HL-60 (cell line): ENCODE data around the gene FANCC.
"Not testable (repeated sequence)": the region's sequence is repeated elsewhere in the genome, so short reads cannot be mapped to it uniquely, and the experiment has no call there.

Source experiments
- DNase-seq, 2 experiments: peaks; one replicate each; pipeline ENCODE4 v3.0.0-alpha.2; 2010 to 2020; ENCODE audit warnings: low read depth in 1 of 2, low spot score in 1 of 2
- H3K27ac ChIP-seq: fragments of 250-450 bp; sonication (Bioruptor Pico); replicated peaks from 2 replicates; pipeline ENCODE4 v1.5.1; 2020; ENCODE audit warnings: mild to moderate bottlenecking, moderate library complexity
- H3K27me3 ChIP-seq: fragments of 250-450 bp; sonication (Bioruptor Pico); 2 replicates; pipeline ENCODE4 v1.5.1; 2021; ENCODE audit warnings: mild to moderate bottlenecking, moderate library complexity; ENCODE audit not compliant: insufficient read depth, poor library complexity, severe bottlenecking
- H3K4me3 ChIP-seq: replicated peaks from 2 replicates; pipeline ENCODE4 v1.5.1; 2011; ENCODE audit warnings: mild to moderate bottlenecking, control low read depth, low read length; ENCODE audit not compliant: insufficient read depth
- GABPA ChIP-seq: IDR thresholded peaks from 2 replicates; pipeline ENCODE4 v1.6.1; 2012; ENCODE audit warnings: low read depth
- POLR2AphosphoS5 ChIP-seq: IDR thresholded peaks from 2 replicates; pipeline ENCODE4 v1.6.1; 2012; ENCODE audit warnings: low read depth
- SPI1 ChIP-seq: IDR thresholded peaks from 2 replicates; pipeline ENCODE4 v1.6.1; 2012; ENCODE audit warnings: low read depth, mild to moderate bottlenecking, borderline replicate concordance
- TF ChIP-seq, protein P1 (sequence below): IDR thresholded peaks from one replicate; pipeline ENCODE4 v1.5.1; 2011; ENCODE audit warnings: low read length, control low read depth, inconsistent platforms; ENCODE audit not compliant: insufficient read depth
- TF ChIP-seq, protein P2 (sequence below): IDR thresholded peaks from 2 replicates; pipeline ENCODE4 v1.6.1; 2012; ENCODE audit warnings: low read depth; ENCODE audit not compliant: insufficient replicate concordance

Gene FANCC

DNA sequence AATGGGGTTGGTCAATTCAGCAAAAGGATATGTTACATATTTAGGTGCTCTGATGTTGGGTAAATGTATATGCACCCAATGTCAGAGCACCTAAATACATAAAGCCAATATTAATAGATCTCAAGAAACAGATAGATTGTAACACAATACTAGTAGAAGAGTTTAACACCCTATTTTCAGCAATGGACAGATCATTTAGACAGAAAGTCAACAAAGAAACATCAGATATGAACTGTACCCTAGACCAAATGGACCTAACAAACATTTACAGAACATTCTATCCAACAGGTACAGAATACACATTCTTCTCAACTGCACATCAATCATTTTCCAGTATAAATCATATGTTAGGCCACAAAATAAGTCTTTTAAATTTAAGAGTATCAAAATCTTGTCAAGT lies 35.2 kb downstream of the FANCC start:
- no peak for TF ChIP-seq SPI1
- TF ChIP-seq, protein P1, sequence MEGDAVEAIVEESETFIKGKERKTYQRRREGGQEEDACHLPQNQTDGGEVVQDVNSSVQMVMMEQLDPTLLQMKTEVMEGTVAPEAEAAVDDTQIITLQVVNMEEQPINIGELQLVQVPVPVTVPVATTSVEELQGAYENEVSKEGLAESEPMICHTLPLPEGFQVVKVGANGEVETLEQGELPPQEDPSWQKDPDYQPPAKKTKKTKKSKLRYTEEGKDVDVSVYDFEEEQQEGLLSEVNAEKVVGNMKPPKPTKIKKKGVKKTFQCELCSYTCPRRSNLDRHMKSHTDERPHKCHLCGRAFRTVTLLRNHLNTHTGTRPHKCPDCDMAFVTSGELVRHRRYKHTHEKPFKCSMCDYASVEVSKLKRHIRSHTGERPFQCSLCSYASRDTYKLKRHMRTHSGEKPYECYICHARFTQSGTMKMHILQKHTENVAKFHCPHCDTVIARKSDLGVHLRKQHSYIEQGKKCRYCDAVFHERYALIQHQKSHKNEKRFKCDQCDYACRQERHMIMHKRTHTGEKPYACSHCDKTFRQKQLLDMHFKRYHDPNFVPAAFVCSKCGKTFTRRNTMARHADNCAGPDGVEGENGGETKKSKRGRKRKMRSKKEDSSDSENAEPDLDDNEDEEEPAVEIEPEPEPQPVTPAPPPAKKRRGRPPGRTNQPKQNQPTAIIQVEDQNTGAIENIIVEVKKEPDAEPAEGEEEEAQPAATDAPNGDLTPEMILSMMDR = no peak
- DNase-seq = no peak
- Histone ChIP-seq H3K4me3 (no peak overlapping the region), H3K27me3 (no peaks in the 10 kb centered on the region), H3K27ac (no peak overlapping the region)

GRCh38 chr9:95280745-95281144 lies 36.8 kb downstream of the FANCC start:
- no peak for DNase-seq
- no peaks in the 10 kb centered on the region for H3K27me3 ChIP-seq
- no peak overlapping the region for H3K4me3 ChIP-seq
- TF ChIP-seq, protein P2, sequence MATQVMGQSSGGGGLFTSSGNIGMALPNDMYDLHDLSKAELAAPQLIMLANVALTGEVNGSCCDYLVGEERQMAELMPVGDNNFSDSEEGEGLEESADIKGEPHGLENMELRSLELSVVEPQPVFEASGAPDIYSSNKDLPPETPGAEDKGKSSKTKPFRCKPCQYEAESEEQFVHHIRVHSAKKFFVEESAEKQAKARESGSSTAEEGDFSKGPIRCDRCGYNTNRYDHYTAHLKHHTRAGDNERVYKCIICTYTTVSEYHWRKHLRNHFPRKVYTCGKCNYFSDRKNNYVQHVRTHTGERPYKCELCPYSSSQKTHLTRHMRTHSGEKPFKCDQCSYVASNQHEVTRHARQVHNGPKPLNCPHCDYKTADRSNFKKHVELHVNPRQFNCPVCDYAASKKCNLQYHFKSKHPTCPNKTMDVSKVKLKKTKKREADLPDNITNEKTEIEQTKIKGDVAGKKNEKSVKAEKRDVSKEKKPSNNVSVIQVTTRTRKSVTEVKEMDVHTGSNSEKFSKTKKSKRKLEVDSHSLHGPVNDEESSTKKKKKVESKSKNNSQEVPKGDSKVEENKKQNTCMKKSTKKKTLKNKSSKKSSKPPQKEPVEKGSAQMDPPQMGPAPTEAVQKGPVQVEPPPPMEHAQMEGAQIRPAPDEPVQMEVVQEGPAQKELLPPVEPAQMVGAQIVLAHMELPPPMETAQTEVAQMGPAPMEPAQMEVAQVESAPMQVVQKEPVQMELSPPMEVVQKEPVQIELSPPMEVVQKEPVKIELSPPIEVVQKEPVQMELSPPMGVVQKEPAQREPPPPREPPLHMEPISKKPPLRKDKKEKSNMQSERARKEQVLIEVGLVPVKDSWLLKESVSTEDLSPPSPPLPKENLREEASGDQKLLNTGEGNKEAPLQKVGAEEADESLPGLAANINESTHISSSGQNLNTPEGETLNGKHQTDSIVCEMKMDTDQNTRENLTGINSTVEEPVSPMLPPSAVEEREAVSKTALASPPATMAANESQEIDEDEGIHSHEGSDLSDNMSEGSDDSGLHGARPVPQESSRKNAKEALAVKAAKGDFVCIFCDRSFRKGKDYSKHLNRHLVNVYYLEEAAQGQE = no peak
- TF ChIP-seq, protein P1 = no peak
- no peak overlapping the region for H3K27ac ChIP-seq

DNA sequence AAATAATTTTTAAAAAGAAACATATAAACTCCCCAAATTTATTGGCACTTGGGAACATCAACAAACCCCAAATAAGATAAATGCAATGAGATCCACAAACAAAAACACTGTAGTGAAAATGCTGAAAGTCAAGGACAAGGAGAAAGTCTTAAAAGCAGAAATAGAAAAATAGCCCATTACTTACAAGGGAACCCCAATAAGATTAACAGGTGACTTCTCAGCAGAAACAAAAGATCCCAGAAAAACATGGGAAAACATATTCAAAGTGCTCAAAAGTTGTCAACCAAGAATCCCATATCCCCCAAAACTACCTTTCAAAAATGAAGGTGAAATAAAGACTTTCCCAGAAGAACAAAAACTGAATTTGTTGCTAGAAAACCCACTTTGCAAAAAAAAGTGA lies 40.0 kb downstream of the FANCC start:
- H3K27ac ChIP-seq = no peak overlapping the region
- H3K4me3 ChIP-seq = no peak overlapping the region
- H3K27me3 ChIP-seq = no peaks in the 10 kb centered on the region
- no peak for DNase-seq
- TF ChIP-seq SPI1 = no peak
- TF ChIP-seq, protein P2 = no peak
- TF ChIP-seq GABPA = no peak
- TF ChIP-seq, protein P1 = no peak
- no peak for TF ChIP-seq POLR2AphosphoS5

- no peak for DNase-seq
- H3K4me3 ChIP-seq = no peak overlapping the region
- TF ChIP-seq, protein P1 = no peak
- no peak for TF ChIP-seq SPI1
- TF ChIP-seq GABPA = no peak
- TF ChIP-seq, protein P2 = no peak
- no peak for TF ChIP-seq POLR2AphosphoS5
- H3K27me3 ChIP-seq = no peaks in the 10 kb centered on the region
- H3K27ac ChIP-seq = no peak overlapping the region
Measured at GRCh38 chr9:95276395-95276954, 41.0 kb downstream of the FANCC start.

DNA sequence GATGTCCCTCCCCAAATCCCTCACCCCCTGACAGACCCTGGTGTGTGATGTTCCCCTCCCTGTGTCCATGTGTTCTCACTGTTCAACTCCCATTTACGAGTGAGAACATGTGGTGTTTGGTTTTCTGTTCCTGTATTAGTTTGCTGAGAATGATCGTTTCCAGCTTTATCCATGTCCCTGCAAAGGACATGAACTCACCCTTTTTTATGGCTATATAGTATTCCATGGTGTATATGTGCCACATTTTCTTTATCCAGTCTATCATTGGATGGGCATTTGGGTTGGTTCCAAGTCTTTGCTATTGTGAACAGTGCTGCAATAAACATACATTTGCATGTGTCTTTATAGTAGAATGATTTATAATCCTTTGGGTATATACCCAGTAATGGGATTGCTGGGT lies 43.3 kb downstream of the FANCC start:
- DNase-seq, H3K4me3 ChIP-seq, H3K27ac ChIP-seq, H3K27me3 ChIP-seq: not testable (repeated sequence)
